DMS 273 treated with DMSO at 0.1 percent for 48 hours (cell line): ENCODE results near the gene CAMK2D.

Experiments used
- DNase-seq: peaks from one replicate; lab custom pipeline; 2025; lab: John Stamatoyannopoulos, UW

CAMK2D gene

DNA sequence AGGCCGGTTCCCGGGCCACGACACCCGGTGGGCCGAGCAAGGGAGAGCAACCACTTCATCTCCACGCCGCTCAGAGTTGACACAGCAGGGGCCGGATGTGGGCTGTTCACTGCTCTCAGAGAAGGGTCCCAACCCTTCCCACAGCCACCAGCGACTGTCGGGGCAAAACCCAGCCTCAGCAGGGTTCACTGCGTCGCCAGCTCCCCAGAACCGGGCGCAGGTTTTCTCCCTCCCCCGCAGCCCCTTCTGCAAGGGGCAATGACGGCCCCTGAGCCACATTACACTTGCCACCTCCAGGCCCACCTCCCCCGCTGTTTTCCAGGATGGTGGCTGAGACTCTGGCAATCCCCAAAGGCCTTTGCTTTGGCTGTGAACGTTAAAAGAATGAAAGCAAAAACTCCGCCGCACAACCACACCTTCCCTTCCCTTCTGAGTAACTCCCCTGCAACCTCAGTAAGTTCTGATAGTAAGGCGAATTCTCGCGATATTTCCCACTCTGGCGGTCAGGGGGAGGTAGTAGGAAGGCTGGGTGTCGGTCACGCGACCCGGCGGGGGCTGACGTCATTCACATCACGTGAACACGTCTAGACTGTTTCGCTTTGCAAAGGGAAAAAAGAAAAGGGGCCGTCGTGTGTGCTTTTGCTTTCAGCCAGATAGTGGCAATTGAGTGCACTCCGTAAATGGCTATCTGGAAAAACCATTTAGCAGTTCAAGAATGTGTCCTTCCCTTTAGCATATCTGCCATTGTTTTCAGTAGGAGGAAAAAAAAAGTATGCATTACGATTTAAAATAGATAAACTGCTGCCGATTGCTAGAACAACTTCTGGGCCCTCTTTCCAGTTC lies 869 bp upstream of the CAMK2D start:
- peak; percentile 91 for DNase-seq

DNA sequence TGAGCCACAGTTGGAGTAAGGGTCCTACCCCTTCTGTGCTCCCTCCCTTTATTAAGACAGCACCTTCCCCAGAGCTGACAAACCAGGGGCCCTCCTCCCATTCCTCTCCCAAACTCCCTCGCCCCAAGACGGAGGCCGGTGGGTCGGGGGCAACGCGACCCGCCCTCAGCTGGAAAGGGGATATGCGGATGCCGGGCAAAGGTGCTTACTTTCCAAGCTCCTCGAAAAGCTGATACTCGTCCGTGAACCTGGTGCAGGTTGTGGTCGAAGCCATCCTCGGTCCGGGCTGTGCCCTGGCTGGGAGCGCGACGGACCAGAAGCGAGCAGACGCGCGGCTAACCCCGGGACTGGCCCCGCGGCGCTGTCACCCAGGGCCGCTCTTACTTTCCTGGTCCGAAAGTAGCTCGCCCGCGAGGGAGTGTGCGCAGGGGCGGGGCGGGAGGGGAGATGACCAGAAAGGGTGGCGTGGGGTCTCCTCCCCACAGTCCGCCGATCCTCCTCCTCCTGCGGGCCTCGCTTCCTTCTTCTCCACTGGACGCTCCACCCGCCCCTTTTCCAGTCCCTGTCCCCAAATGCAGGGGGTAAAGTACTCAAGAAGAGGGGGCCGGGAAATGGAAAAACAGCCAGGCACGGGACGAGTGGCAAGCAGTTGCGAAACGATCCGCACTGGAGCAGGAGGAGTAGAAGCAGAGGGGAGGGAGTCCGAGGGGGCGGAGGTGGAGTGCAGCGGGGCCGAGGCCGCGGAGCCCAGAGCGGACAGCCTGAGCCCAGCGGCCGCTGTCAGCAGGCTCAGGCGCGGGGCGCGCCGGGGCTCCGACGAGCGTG lies 531 bp downstream of the CAMK2D start:
- no peak for DNase-seq

DNA sequence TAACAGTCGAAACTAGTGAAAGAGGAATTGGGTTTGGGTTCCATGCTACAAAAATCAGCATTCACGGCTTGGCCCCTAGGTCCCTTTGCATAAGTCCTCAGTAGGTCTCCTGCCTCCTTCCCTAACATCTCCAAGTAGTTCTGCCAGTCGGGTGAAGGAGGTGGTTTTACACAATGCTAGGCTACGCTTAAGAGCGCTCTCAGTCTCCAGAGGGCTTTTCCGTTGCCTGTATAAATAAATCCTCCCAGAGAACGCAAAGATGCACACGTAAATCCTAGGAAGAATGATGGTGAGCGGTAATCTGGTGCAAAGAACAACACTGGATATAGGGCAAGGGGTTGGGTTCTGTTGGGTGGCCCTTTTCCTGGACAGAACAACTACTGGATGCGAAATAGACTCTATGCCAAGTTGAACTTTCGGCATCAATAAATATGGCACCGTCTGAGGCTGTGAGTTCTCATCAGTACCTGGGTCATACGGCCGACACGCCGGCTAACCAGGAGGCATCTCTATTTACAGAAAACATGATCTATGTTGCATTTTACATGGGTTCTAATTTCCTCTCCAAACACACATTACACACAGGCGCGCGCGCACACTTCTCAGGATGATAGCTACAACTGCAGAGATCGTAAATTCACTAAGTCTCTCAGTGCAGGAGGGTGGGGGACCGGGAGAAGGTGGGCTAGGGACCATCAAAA lies 1.3 kb downstream of the CAMK2D start:
- DNase-seq: peak; percentile 9

DNA sequence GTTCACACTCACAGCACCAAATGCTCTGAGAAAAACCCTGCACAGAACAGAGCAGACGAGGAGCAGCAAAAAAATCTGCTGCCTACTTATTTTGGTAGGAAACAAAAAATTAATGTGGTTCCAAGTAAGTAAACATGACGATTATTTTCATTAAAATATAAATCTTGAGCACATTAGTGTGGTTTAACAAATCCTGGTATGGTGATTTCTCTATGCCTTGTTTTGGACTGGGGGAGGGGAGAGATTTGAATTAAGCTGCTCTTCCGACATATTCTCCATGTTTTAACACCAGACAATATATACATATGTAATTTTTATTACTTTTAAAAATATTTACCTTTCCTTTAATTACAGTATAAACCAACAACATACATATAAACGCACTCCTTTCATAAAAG lies 1.8 kb downstream of the CAMK2D start:
- DNase-seq: no peak

DNA sequence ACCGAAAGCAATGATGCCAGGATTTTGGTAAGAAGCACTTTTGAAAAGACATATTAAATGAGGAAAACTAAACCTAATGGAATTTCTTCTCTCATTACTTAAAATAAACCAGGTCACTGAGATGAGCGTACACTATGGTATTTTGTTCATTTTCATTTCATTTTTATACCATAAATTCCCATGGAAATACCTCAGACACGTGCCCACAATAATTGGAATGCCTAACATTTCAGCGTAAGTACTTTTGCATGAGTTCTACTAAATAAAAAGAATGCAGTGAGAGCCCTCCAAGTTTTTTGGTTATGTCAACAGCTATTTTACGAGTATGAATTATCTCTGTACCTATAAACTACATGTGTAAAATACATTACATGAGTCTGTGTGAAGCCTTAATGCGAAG lies 3.2 kb downstream of the CAMK2D start:
- DNase-seq: no peak

GRCh38 chr4:113757486-113757885 lies 4.1 kb downstream of the CAMK2D start:
- DNase-seq: no peak

- DNase-seq: no peak
These were observed 5.5 kb downstream of the CAMK2D start for GRCh38 chr4:113756005-113756410.

DNA sequence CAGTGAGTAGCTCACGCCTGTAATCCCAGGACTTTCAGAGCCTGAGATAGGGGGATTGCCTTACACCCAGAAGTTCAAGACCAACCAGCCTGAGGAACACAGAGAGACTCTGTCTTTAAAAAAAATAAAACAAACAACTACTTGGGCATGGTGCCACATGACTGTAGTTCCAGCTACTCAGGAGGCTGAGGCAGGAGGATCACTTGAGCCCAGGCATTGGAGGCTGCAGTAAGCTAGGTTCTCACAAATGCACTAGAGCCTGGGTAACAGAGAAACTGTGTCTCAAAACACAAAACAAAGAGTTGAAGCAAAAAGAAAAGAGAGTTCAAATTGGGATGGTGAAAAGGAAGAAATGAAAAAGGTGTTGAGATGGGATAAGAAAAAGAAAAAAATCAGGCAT lies 10.8 kb downstream of the CAMK2D start:
- no peak for DNase-seq

DNA sequence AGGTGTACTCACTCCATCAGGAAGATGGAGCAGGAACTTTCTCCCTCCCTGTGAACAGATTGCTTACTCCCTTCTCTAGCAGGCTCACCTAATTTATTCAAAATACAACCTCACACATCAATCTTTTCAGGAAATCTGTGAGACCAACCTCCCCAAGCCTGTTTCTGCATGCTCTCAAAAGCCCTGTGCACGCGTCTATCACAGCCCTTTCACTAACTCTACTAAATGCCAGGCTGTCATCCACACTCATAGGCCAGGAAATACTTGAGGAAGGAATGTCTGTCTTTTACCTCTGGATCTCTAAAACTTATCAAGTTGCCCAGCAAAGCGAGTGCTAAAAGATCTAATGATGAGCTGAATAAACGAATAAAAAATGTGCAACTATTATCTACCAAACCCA lies 11.2 kb downstream of the CAMK2D start:
- no peak for DNase-seq

DNA sequence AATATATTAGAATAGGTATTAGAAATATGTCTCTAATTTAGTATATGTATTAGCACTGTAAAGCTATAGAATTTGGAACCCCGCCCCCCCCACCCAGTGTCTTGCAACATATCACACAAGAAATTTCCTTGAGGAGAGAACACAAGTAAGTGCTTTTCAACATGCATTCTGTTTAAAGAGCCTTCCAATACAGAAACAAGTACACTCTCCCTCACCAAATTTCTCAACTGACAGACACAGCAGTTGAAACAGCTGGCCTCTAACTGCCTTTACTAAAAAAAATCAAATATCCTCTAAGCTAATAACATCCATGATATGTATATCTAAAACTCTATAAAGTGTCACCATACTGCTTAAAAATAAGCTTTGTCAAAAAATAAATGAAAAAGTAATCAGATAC lies 12.4 kb downstream of the CAMK2D start:
- DNase-seq: no peak

GRCh38 chr4:113747949-113748348 lies 13.6 kb downstream of the CAMK2D start:
- DNase-seq: no peak

- no peak for DNase-seq
These were observed 15.8 kb downstream of the CAMK2D start for GRCh38 chr4:113745711-113746110.

DNA sequence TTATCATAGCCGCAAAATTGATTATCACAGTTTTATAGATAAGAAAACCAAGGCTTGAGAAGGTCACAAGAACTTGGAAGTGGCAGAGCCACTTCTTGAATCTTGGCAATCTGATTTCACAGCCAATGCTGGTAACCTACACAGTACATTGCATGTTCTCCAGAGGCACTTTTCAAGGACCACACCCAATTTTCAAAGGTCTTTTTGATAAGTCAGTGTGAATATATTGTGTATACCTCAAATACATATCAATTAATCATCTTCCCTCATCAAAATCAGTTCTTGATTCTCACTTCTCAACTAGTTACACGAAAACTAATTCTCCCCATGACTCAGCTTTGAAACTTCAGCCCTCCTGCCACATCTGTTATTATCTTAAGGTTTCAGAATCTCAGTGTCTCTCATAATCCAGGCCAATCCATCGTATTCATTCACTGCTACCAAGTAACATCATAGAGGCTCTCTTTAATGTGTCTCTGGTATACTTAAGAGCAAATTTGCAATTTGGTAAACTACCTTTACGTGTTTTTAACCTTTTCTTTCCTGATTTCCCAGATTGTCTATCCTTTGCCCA lies 16.8 kb downstream of the CAMK2D start:
- no peak for DNase-seq

DNA sequence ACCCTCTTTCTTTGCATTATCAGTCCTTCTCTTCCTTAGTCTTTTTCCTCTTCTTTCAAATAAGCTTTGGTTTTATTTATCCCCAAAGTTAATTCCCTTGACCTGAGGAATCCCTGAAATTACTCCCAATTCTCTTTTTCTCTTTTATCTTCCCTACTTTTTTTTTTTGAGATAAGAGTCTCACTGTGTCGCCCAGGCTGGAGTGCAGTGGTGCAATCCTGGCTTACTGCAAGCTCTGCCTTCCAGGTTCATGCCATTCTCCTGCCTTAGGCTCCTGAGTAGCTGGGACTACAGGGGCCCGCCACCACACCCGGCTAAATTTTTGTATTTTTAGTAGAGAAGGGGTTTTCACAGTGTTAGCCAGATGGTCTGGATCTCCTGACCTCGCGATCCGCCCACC lies 17.8 kb downstream of the CAMK2D start:
- DNase-seq: no peak

- no peak for DNase-seq
These were observed 18.9 kb downstream of the CAMK2D start for GRCh38 chr4:113742643-113743042.

DNA sequence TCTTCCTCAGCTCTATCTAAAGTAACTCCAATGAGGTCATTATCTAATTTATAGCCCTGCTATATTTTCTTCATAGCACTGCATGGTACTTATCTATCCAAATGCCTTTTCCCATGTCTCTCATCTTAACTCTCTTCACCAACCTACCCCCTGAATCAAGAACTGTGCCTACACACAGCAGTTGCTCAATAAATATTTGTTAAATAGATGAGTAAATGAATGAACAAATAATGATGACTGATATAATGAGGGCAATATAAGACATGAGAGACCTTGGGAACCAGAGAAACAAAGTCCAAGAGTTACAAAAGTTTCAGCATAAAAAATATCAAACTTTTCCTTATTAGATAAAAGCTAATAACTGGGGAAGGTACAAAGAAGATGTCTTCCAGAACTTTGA lies 19.6 kb downstream of the CAMK2D start:
- no peak for DNase-seq

- no peak for DNase-seq
These were observed 20.6 kb downstream of the CAMK2D start for GRCh38 chr4:113740857-113741379.

DNA sequence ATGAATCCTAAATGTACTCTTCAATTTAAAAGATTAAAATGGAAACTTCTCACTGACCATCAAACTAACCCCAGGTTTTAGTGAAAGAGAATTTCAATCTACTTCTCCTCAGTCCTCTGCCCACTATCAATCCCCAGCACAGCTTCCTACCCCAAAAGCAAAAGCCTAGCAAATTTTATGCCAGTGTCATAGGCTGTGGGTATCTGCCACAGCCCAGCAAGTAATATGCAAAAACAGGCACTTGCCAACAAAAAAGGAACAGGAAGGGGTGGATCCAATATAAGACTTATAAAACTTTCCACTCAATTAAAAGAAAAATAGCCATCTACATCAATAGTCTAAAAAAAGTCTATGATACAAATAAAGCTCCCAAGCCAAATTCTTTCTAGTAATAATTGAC lies 22.3 kb downstream of the CAMK2D start:
- no peak for DNase-seq

DNA sequence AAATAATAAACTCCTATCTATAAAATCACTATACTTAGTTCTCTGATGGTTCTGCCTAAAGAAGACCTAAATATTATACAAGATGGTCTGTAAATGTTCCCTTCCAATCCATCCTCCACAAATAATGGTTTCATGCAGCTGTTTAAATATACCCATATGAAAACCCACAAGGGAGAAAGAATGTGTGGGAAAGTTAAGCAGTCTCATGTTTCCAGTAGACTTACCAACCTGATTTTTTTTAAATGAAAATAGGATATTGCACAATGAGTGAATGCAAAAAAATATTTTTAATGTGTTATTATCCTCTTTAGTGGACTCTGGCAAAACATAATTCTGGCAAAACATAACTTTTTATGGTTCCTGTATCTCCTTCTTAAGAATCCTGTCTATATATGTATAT lies 23.3 kb downstream of the CAMK2D start:
- DNase-seq: no peak

GRCh38 chr4:113733685-113734084 lies 27.9 kb downstream of the CAMK2D start:
- no peak for DNase-seq

GRCh38 chr4:113732967-113733527 lies 28.5 kb downstream of the CAMK2D start:
- DNase-seq: no peak
